Measurements from ENCODE around the gene ANKRD35.
"Not testable (repeated sequence)": the region's sequence is repeated elsewhere in the genome, so short reads cannot be mapped to it uniquely, and the experiment has no call there.

ANKRD35 gene

GRCh38 chr1:145885738-145886287 is at the start of gene ANKRD35:
Gene ANKRD35, minus strand, starts transcription at chr1:145885866. Its CDS starts 108 bp downstream, at chr1:145885758.
- Histone ChIP-seq H3K9ac (ENCODE audit: low read length) (no peak within 1 kb of the TSS), H3K27me3 (ENCODE audit: control insufficient read depth, insufficient read depth, low read length) (no peaks in the 10 kb centered on the region), H3K36me3 (ENCODE audit: control insufficient read depth, insufficient read depth, low read length) (no peaks in the 10 kb centered on the region), H3K27ac (ENCODE audit: low read depth, low read length) (no peak within 1 kb of the TSS), H3K4me1 (ENCODE audit: control insufficient read depth, insufficient read depth, low read length) (no peaks in the 10 kb centered on the region), H3K4me3 (ENCODE audit: low read length) (peak within 1 kb of the TSS; percentile 64)

GRCh38 chr1:145932522-145933009 is 46.9 kb upstream of the ANKRD35 start:
- not testable (repeated sequence) for H3K4me3 ChIP-seq (ENCODE audit: low read length); H3K36me3 ChIP-seq (ENCODE audit: control insufficient read depth, insufficient read depth, low read length)

GRCh38 chr1:145927916-145928643 is 42.4 kb upstream of the ANKRD35 start:
- Histone ChIP-seq H3K27ac (ENCODE audit: low read depth, low read length) (peak overlapping the region; percentile 97), H3K4me3 (ENCODE audit: low read length) (peak overlapping the region; percentile 97), H3K4me1 (ENCODE audit: control insufficient read depth, insufficient read depth, low read length) (peaks cover 13% of the 10 kb centered on the region), H3K27me3 (ENCODE audit: control insufficient read depth, insufficient read depth, low read length) (no peaks in the 10 kb centered on the region), H3K9ac (ENCODE audit: low read length) (peak overlapping the region; percentile 80), H3K36me3 (ENCODE audit: control insufficient read depth, insufficient read depth, low read length) (peaks cover 4% of the 10 kb centered on the region)

More at GRCh38 chr1:145932522-145933009, 46.9 kb upstream of the ANKRD35 start:
- not testable (repeated sequence) for H3K27me3 ChIP-seq (ENCODE audit: control insufficient read depth, insufficient read depth, low read length); H3K9ac ChIP-seq (ENCODE audit: low read length); H3K27ac ChIP-seq (ENCODE audit: low read depth, low read length); H3K4me1 ChIP-seq (ENCODE audit: control insufficient read depth, insufficient read depth, low read length)

- H3K4me3 ChIP-seq (ENCODE audit: low read length), result peak within 1 kb of the TSS; percentile 97
- H3K27ac ChIP-seq (ENCODE audit: low read depth, low read length), result peak within 1 kb of the TSS; percentile 97
- H3K4me1 ChIP-seq (ENCODE audit: control insufficient read depth, insufficient read depth, low read length), result peaks cover 13% of the 10 kb centered on the region
- H3K9ac ChIP-seq (ENCODE audit: low read length), result peak within 1 kb of the TSS; percentile 80
- no peaks in the 10 kb centered on the region for H3K27me3 ChIP-seq (ENCODE audit: control insufficient read depth, insufficient read depth, low read length)
- peaks cover 4% of the 10 kb centered on the region for H3K36me3 ChIP-seq (ENCODE audit: control insufficient read depth, insufficient read depth, low read length)
These were observed 41.6 kb upstream of the ANKRD35 start, which contains the start of gene RBM8A for GRCh38 chr1:145927063-145927886. Gene RBM8A, minus strand, starts transcription at chr1:145927484. Its CDS starts 58 bp downstream, at chr1:145927426.

- Histone ChIP-seq H3K27me3 (ENCODE audit: control insufficient read depth, insufficient read depth, low read length) (no peaks in the 10 kb centered on the region), H3K4me3 (ENCODE audit: low read length) (peak overlapping the region; percentile 97), H3K27ac (ENCODE audit: low read depth, low read length) (peak overlapping the region; percentile 97), H3K36me3 (ENCODE audit: control insufficient read depth, insufficient read depth, low read length) (peaks cover 4% of the 10 kb centered on the region), H3K9ac (ENCODE audit: low read length) (peak overlapping the region; percentile 53), H3K4me1 (ENCODE audit: control insufficient read depth, insufficient read depth, low read length) (peaks cover 13% of the 10 kb centered on the region)
These were observed 41.0 kb upstream of the ANKRD35 start for GRCh38 chr1:145926686-145927062.

GRCh38 chr1:145922266-145922665 is 36.6 kb upstream of the ANKRD35 start:
- Histone ChIP-seq H3K4me1 (ENCODE audit: control insufficient read depth, insufficient read depth, low read length) (peaks cover 20% of the 10 kb centered on the region), H3K27ac (ENCODE audit: low read depth, low read length) (no peak overlapping the region), H3K9ac (ENCODE audit: low read length) (no peak overlapping the region), H3K4me3 (ENCODE audit: low read length) (no peak overlapping the region), H3K36me3 (ENCODE audit: control insufficient read depth, insufficient read depth, low read length) (peaks cover 2% of the 10 kb centered on the region), H3K27me3 (ENCODE audit: control insufficient read depth, insufficient read depth, low read length) (no peaks in the 10 kb centered on the region)

- not testable (repeated sequence) for H3K27me3 ChIP-seq (ENCODE audit: control insufficient read depth, insufficient read depth, low read length); H3K4me3 ChIP-seq (ENCODE audit: low read length); H3K27ac ChIP-seq (ENCODE audit: low read depth, low read length); H3K36me3 ChIP-seq (ENCODE audit: control insufficient read depth, insufficient read depth, low read length); H3K9ac ChIP-seq (ENCODE audit: low read length)
- H3K4me1 ChIP-seq (ENCODE audit: control insufficient read depth, insufficient read depth, low read length), result peaks cover 11% of the 10 kb centered on the region
These were observed 34.6 kb upstream of the ANKRD35 start for GRCh38 chr1:145920297-145920696.

- Histone ChIP-seq H3K27ac (ENCODE audit: low read depth, low read length) (peak overlapping the region; percentile 97), H3K27me3 (ENCODE audit: control insufficient read depth, insufficient read depth, low read length) (no peaks in the 10 kb centered on the region), H3K36me3 (ENCODE audit: control insufficient read depth, insufficient read depth, low read length) (peaks cover 5% of the 10 kb centered on the region), H3K4me1 (ENCODE audit: control insufficient read depth, insufficient read depth, low read length) (peaks cover 11% of the 10 kb centered on the region), H3K4me3 (ENCODE audit: low read length) (peak overlapping the region; percentile 78), H3K9ac (ENCODE audit: low read length) (peak overlapping the region; percentile 98)
These were observed 33.6 kb upstream of the ANKRD35 start for GRCh38 chr1:145918992-145919939.

- peaks cover 11% of the 10 kb centered on the region for H3K4me1 ChIP-seq (ENCODE audit: control insufficient read depth, insufficient read depth, low read length)
- peak within 1 kb of the TSS; percentile 97 for H3K27ac ChIP-seq (ENCODE audit: low read depth, low read length)
- H3K36me3 ChIP-seq (ENCODE audit: control insufficient read depth, insufficient read depth, low read length), result peaks cover 5% of the 10 kb centered on the region
- H3K4me3 ChIP-seq (ENCODE audit: low read length), result peak within 1 kb of the TSS; percentile 78
- no peaks in the 10 kb centered on the region for H3K27me3 ChIP-seq (ENCODE audit: control insufficient read depth, insufficient read depth, low read length)
- H3K9ac ChIP-seq (ENCODE audit: low read length), result peak within 1 kb of the TSS; percentile 98
These were observed 32.7 kb upstream of the ANKRD35 start, which contains the start of gene PEX11B for GRCh38 chr1:145918144-145918991. Gene PEX11B, minus strand, starts transcription at chr1:145918717. Its CDS starts 29 bp downstream, at chr1:145918688.

- peak overlapping the region; percentile 78 for H3K4me3 ChIP-seq (ENCODE audit: low read length)
- H3K9ac ChIP-seq (ENCODE audit: low read length), result peak overlapping the region; percentile 94
- H3K36me3 ChIP-seq (ENCODE audit: control insufficient read depth, insufficient read depth, low read length), result peaks cover 3% of the 10 kb centered on the region
- H3K27ac ChIP-seq (ENCODE audit: low read depth, low read length), result no peak overlapping the region
- no peaks in the 10 kb centered on the region for H3K27me3 ChIP-seq (ENCODE audit: control insufficient read depth, insufficient read depth, low read length)
- peaks cover 11% of the 10 kb centered on the region for H3K4me1 ChIP-seq (ENCODE audit: control insufficient read depth, insufficient read depth, low read length)
These were observed 31.9 kb upstream of the ANKRD35 start for GRCh38 chr1:145917595-145917994.

GRCh38 chr1:145916745-145917144 is 31.1 kb upstream of the ANKRD35 start:
- H3K27me3 ChIP-seq (ENCODE audit: control insufficient read depth, insufficient read depth, low read length), result no peaks in the 10 kb centered on the region
- no peak overlapping the region for H3K27ac ChIP-seq (ENCODE audit: low read depth, low read length)
- no peak overlapping the region for H3K4me3 ChIP-seq (ENCODE audit: low read length)
- H3K4me1 ChIP-seq (ENCODE audit: control insufficient read depth, insufficient read depth, low read length), result peaks cover 11% of the 10 kb centered on the region
- no peak overlapping the region for H3K9ac ChIP-seq (ENCODE audit: low read length)
- peaks cover 8% of the 10 kb centered on the region for H3K36me3 ChIP-seq (ENCODE audit: control insufficient read depth, insufficient read depth, low read length)
